ENCODE measurements around the gene BBOX1.
"Not testable (repeated sequence)": the region's sequence is repeated elsewhere in the genome, so short reads cannot be mapped to it uniquely, and the experiment has no call there.

BBOX1 gene

DNA sequence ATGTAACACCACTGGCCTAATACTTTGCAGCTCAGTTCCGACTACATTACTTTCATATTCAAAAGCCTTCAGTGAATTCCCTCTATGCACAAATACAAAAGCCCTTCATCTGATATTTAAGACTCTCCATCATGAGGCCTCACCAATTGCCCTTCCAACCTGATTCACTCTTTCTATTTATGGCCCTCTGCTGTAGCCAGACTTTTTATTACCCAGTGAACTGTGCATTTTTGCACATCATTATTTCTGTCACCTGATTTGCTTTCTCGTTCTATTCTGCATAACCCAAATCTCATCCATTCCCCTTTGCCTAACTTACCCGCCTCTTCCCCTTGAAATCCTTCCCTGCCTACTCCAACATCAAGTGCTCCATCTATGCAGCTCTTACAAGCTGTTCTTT lies 78.3 kb downstream of the BBOX1 start:
- TF ChIP-seq, protein P1, sequence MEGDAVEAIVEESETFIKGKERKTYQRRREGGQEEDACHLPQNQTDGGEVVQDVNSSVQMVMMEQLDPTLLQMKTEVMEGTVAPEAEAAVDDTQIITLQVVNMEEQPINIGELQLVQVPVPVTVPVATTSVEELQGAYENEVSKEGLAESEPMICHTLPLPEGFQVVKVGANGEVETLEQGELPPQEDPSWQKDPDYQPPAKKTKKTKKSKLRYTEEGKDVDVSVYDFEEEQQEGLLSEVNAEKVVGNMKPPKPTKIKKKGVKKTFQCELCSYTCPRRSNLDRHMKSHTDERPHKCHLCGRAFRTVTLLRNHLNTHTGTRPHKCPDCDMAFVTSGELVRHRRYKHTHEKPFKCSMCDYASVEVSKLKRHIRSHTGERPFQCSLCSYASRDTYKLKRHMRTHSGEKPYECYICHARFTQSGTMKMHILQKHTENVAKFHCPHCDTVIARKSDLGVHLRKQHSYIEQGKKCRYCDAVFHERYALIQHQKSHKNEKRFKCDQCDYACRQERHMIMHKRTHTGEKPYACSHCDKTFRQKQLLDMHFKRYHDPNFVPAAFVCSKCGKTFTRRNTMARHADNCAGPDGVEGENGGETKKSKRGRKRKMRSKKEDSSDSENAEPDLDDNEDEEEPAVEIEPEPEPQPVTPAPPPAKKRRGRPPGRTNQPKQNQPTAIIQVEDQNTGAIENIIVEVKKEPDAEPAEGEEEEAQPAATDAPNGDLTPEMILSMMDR (IDR thresholded peaks at IDR 0.05; ENCODE audit: control insufficient read depth, extremely low read depth, insufficient read depth) = no peak
- H3K4me3 ChIP-seq (ENCODE audit: low read depth, low read length) = no peak overlapping the region
- no peak for DNase-seq (ENCODE audit: low read depth)

DNA sequence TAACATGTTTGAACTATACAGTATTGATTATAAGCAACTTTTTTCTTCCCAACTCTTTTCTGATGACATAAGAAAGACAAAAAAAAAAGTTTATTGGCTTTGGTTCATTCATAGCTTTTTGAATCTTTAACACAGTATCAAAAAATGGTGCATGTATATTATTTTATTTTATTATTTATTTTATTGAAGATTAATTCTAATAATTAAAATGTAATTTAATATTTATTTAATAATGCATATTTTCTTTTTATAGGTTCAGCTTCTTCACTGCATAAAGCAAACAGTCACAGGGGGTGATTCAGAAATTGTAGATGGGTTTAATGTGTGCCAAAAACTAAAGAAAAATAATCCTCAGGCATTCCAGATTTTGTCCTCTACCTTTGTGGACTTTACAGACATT lies 78.8 kb downstream of the BBOX1 start:
- DNase-seq (ENCODE audit: low read depth) = no peak
- TF ChIP-seq, protein P1 (IDR thresholded peaks at IDR 0.05; ENCODE audit: control insufficient read depth, extremely low read depth, insufficient read depth) = no peak
- no peak overlapping the region for H3K4me3 ChIP-seq (ENCODE audit: low read depth, low read length)

DNA sequence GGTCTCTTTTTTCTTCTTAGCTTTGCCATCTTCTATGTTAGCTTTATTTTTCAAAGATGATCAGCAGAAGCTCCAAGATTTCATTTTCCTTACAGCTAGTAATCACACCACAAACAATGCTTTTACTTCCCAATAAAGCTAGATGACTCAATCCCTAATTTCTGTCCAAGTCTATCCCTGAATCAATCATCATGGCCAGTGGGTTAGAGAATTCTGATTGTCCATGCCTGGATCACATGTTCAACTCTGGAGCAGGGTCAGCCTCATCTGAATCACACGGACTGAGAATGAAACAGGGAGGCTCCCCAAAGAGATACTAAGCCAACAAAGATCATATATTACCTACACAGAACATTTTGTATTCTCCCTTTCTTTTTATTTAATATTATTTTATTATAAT lies 79.6 kb downstream of the BBOX1 start:
- no peak overlapping the region for H3K4me3 ChIP-seq (ENCODE audit: low read depth, low read length)
- TF ChIP-seq, protein P1 (IDR thresholded peaks at IDR 0.05; ENCODE audit: control insufficient read depth, extremely low read depth, insufficient read depth) = no peak
- DNase-seq (ENCODE audit: low read depth) = no peak

DNA sequence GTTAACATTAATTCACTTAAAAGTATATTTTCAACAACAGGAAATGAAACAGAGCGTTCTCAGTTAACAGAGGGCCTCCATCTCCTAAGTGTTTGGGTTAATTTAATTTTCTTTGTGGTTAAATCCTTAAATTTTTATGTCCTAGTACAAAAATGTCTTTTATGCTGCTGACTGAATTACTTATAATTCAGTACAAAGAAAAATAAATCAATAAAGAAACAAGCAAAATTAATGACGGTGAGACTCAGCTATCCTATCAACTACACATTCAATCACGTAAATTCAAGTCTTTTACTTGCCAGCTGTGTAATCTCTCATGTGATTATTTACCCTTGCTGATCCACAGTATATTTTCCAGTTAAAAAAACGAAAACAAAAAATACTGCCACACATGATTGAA lies 81.4 kb downstream of the BBOX1 start:
- no peak overlapping the region for H3K4me3 ChIP-seq (ENCODE audit: low read depth, low read length)
- DNase-seq (ENCODE audit: low read depth) = no peak

DNA sequence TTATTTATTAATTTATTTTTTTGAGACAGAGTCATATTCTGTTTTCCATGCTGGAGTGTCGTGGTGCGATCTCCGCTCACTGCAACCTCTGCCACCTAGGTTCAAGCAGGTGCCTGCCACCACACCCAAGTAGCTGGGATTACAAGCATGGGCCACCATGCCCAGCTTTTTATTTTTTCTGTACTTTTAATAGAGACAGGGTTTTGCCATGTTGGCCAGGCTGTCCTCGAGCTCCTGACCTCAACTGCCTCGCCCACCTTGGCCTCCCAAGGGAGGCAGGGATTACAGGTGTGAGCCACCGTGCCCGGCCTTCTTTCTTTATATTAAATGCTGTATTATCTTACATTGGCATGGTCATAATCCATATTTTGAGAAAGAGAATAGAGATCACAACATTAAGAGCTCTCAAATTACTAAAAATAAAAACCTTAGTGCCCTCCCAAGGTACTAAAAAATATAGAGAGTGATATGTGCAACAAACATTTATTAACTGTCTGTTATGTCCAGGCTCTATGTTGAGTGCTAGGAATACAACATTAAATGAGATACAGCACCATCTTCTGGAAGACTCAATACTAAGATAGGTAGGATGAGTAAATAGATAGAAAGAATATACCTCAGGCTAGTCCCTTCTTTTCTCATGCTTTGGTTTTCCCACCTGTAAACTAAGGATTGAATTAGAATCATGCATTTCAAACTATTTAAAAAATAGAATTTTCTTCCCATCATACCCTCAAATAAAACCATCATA lies 84.1 kb downstream of the BBOX1 start:
- H3K4me3 ChIP-seq (ENCODE audit: low read depth, low read length) = no peak overlapping the region
- TF ChIP-seq, protein P1 (IDR thresholded peaks at IDR 0.05; ENCODE audit: control insufficient read depth, extremely low read depth, insufficient read depth) = peak; percentile 55
- DNase-seq (ENCODE audit: low read depth) = peak; percentile 13

More for the DNA sequence above, 81.4 kb downstream of the BBOX1 start:
- TF ChIP-seq, protein P1 (IDR thresholded peaks at IDR 0.05; ENCODE audit: control insufficient read depth, extremely low read depth, insufficient read depth) = no peak

GRCh38 chr11:27129686-27130085 lies 89.1 kb downstream of the BBOX1 start:
- TF ChIP-seq, protein P1 (IDR thresholded peaks at IDR 0.05; ENCODE audit: control insufficient read depth, extremely low read depth, insufficient read depth) = no peak
- H3K4me3 ChIP-seq (ENCODE audit: low read depth, low read length) = no peak overlapping the region
- DNase-seq (ENCODE audit: low read depth) = no peak

DNA sequence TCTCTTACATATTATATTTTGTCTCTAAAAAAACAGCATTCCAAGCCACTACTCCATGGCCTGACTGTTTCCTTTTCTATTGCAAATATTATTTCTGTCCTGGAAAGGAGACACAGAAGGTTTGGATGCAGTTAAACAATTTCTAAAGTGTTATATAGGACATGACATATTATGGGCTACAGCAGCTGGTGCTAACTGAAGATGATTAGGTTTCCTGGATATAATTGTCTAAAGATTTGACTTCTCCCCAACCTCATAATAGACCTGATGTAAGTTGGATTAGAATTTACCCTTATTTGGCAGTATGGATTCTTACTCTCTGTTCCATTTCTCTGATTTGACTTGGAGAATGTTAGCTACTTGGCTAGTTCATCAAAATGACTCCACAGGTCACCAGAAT lies 90.2 kb downstream of the BBOX1 start:
- no peak overlapping the region for H3K4me3 ChIP-seq (ENCODE audit: low read depth, low read length)
- TF ChIP-seq, protein P1 (IDR thresholded peaks at IDR 0.05; ENCODE audit: control insufficient read depth, extremely low read depth, insufficient read depth) = no peak
- DNase-seq (ENCODE audit: low read depth) = no peak

GRCh38 chr11:27135924-27136329 lies 95.3 kb downstream of the BBOX1 start:
- not testable (repeated sequence) for DNase-seq (ENCODE audit: low read depth); H3K4me3 ChIP-seq (ENCODE audit: low read depth, low read length)
